MCF 10A (cell line): Measurements from ENCODE around the gene VEZF1. TPM values are rescaled to one million over a fixed set of nuclear protein-coding genes. Genes with fewer than 3 reads are reported as not detected.

Experiments used
- BruUV-seq: library from RNA; stranded (reverse); fragments of 400-500 nt; replicated peaks from 2 replicates; lab custom pipeline; 2021; lab: Mats Ljungman, UMichigan
- CTCF ChIA-PET: fragments of 300-600 bp; sonication (Branson Sonifier 250); formaldehyde crosslinking; extraction: SDS; loops from one replicate; lab custom pipeline; 2021; ENCODE audit warnings: antibody characterized with exemption, inconsistent platforms; lab: Yijun Ruan, JAX
- POLR2A ChIA-PET: fragments of 300-600, 350-650 bp; sonication (Branson Sonifier 250); formaldehyde crosslinking; extraction: SDS; loops from one replicate; lab custom pipeline; 2020; ENCODE audit warnings: antibody characterized with exemption, inconsistent platforms; lab: Yijun Ruan, JAX
- DNase-seq: peaks from one replicate; pipeline ENCODE4 v3.0.0-alpha.2; 2018; ENCODE audit not compliant: unreplicated experiment
- H3K27ac Mint-ChIP-seq: one replicate; pipeline ENCODE4 v1.8.0; 2022; ENCODE audit warnings: mild to moderate bottlenecking, low read depth, mixed read lengths; ENCODE audit not compliant: unreplicated experiment
- H3K27me3 Mint-ChIP-seq: one replicate; pipeline ENCODE4 v1.8.0; 2022; ENCODE audit warnings: mixed read lengths; ENCODE audit not compliant: insufficient read depth, unreplicated experiment
- H3K36me3 Mint-ChIP-seq: one replicate; pipeline ENCODE4 v1.8.0; 2022; ENCODE audit warnings: mild to moderate bottlenecking, moderate library complexity, mixed read lengths; ENCODE audit not compliant: insufficient read depth, unreplicated experiment
- H3K4me1 Mint-ChIP-seq: one replicate; pipeline ENCODE4 v1.8.0; 2022; ENCODE audit warnings: mixed read lengths; ENCODE audit not compliant: insufficient read depth, unreplicated experiment
- H3K4me3 Mint-ChIP-seq: one replicate; pipeline ENCODE4 v1.8.0; 2022; ENCODE audit warnings: mild to moderate bottlenecking, moderate library complexity, mixed read lengths; ENCODE audit not compliant: unreplicated experiment
- H3K9me3 Mint-ChIP-seq: one replicate; pipeline ENCODE4 v1.8.0; 2022; ENCODE audit warnings: mixed read lengths; ENCODE audit not compliant: unreplicated experiment
- CTCF ChIP-seq: fragments of 200-600 bp; IDR thresholded peaks from one replicate; pipeline ENCODE4 v1.8.0; 2022; ENCODE audit warnings: antibody characterized with exemption, mild to moderate bottlenecking; ENCODE audit not compliant: unreplicated experiment
- intact Hi-C: fragments of 100-400 bp; cut with micrococcal nuclease; formaldehyde crosslinking; loops from 2 replicates; pipeline ENCODE4 v1.14.1; 2022
- total RNA-seq: library from RNA; stranded (reverse); gene quantifications from 2 replicates; pipeline ENCODE4 v1.2.3, GENCODE V29; 2022

The VEZF1 gene
- total RNA-seq, 1 experiment from 2014 or later: 66.8 TPM

DNA sequence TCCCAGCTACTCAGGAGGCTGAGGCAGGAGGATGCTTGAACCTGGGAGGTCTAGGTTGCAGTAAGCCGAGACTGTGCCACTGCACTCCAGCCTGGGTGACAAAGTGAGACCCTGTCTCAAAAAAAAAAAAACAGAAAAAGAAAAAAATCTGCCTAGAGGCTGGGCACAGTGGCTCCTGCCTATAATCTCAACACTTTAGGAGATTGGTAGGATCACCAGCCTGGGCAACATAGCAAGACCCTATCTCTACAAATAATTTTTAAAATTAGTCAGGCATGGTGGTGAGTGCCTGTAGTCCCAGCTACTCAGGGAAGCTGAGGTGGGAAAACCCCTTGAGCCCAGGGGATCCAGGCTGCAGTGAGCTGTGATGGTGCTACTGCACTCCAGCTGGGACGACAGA is 50.6 kb downstream of the VEZF1 start:
- POLR2A ChIA-PET: interaction anchor here (0.8 to 1.0 kb wide), 2 partner anchors 9 to 16 kb away, joined by 3 to 4 read pairs; no protein-coding TSS in a partner anchor
- intact Hi-C loops: loop anchor here (1.0 kb wide), 1 partner anchor 47 kb away; no protein-coding TSS in a partner anchor
- Mint-ChIP-seq H3K4me1 (peaks cover 13% of the 10 kb centered on the region), H3K27me3 (no peaks in the 10 kb centered on the region), H3K4me3 (no peak overlapping the region), H3K27ac (no peak overlapping the region), H3K9me3 (no peaks in the 10 kb centered on the region), H3K36me3 (no peaks in the 10 kb centered on the region)
- BruUV-seq: no TSS peak
- TF ChIP-seq CTCF: no peak
- no peak for DNase-seq
- CTCF ChIA-PET: interaction anchor here (1.4 to 2.1 kb wide), 2 partner anchors 12 to 79 kb away, joined by 6 to 8 read pairs; no protein-coding TSS in a partner anchor

DNA sequence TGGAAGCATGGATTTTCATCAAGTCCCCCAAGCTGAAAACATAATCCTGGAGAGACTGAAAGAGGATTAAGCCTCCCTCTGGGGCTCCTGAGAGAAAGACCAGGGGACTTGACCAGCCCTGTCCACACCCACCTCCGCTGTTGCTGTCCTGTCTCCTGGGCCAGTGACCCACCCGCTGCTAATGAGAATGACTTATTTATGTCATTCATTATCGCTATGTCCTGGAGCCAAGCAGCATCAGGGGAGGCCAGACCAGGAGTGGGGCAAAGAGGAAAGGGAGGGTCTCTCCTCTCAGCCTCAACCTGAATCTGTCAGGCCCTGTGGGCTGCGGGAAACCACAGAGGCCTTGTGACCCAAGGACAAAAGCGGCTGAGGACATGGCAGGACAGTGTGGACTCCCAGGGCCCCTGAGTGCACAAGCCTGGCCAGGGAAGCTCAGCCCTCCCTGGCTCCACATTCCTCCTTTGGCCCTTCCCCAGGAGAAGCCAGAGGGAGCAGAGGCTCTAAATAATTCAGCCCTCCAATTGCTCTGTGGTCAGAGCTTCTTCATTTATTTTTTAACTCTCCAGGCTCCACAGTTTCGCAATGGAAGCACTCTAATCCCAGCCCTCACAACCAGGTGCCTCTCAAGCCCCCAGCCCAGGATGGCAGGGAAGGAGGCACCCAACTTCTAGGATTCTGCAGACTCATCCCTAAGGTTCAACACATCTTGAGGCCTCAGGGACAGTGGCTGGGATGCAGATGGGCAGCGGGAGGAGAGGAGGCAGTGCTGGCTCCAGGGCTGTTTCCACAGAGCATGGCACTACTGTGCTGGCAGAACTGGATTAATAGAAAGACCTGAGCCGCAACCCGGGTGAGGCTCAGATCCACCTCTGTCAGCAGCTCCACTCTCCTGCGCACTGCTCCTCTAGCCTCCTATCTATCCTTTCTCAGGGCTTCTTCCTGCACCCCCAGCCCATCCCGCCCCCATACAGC is 51.9 kb downstream of the VEZF1 start:
- intact Hi-C loops: no loop called here
- peak overlapping the region; percentile 61 for H3K27ac Mint-ChIP-seq
- H3K4me1 Mint-ChIP-seq: peaks cover 16% of the 10 kb centered on the region
- H3K36me3 Mint-ChIP-seq: no peaks in the 10 kb centered on the region
- no TSS peak for BruUV-seq
- ChIA-PET CTCF (interaction anchor here (1.2 to 1.9 kb wide), 2 partner anchors 10 to 11 kb away, joined by 6 to 7 read pairs; no protein-coding TSS in a partner anchor), POLR2A (interaction anchor here (0.6 to 1.1 kb wide), 2 partner anchors 8 to 50 kb away, joined by 3 read pairs; no protein-coding TSS in a partner anchor)
- no peak for DNase-seq
- H3K4me3 Mint-ChIP-seq: no peak overlapping the region
- no peak for TF ChIP-seq CTCF
- H3K27me3 Mint-ChIP-seq: no peaks in the 10 kb centered on the region
- H3K9me3 Mint-ChIP-seq: no peaks in the 10 kb centered on the region

DNA sequence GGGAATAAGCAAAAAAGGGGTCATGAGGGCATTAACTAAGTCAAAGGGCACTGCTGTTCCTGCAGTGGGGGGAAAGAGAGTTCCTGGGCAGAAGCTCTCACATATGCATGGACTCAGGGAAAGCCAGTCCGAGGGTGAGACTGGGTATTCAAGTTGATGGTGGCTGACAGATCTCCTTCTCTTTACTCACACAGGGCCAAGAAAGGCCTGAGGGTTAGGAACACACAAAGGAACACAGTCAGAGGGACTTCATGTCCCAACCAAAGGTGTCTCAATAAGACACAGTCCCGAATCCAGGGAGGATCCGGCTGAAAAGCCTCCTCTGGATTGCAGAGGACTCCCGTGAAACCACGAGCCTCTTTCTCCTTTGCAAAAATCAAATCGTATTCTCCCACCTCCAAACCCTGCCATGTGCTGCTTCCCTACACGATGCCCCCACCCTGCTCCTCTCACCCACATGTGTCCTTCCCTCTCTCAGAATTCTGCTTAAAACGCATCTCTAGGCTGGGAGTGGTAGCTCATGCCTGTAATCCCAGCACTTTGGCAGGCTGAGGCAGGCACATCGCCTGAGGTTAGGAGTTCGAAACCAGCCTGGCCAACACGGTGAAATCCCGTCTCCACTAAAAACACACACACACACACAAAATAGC is 56.4 kb downstream of the VEZF1 start:
- intact Hi-C loops: no loop called here
- no peak overlapping the region for H3K4me3 Mint-ChIP-seq
- BruUV-seq: no TSS peak
- peaks cover 5% of the 10 kb centered on the region for H3K36me3 Mint-ChIP-seq
- H3K27me3 Mint-ChIP-seq: no peaks in the 10 kb centered on the region
- TF ChIP-seq CTCF: no peak
- peaks cover 18% of the 10 kb centered on the region for H3K4me1 Mint-ChIP-seq
- ChIA-PET CTCF (interaction anchor here (0.6 to 1.0 kb wide), 2 partner anchors 68 to 165 kb away, joined by 3 read pairs; no protein-coding TSS in a partner anchor), POLR2A (interaction anchor here (0.7 to 1.3 kb wide), 2 partner anchors 12 to 53 kb away, joined by 3 read pairs; no protein-coding TSS in a partner anchor)
- no peak overlapping the region for H3K27ac Mint-ChIP-seq
- no peak for DNase-seq
- H3K9me3 Mint-ChIP-seq: no peaks in the 10 kb centered on the region
